Stimulated activated CD8-positive, alpha-beta memory T cell treated with anti-CD3 and anti-CD28 coated beads, Interleukin-2, amount 100 ng/mL, for 1 hour (primary cell): ENCODE data around the gene NEU3.

ENCODE experiments used
- DNase-seq, 2 donors: peaks; one replicate each; pipeline ENCODE4 v3.0.0-alpha.2; 2020; ENCODE audit warnings: low read depth in 2 of 2

The NEU3 gene

DNA sequence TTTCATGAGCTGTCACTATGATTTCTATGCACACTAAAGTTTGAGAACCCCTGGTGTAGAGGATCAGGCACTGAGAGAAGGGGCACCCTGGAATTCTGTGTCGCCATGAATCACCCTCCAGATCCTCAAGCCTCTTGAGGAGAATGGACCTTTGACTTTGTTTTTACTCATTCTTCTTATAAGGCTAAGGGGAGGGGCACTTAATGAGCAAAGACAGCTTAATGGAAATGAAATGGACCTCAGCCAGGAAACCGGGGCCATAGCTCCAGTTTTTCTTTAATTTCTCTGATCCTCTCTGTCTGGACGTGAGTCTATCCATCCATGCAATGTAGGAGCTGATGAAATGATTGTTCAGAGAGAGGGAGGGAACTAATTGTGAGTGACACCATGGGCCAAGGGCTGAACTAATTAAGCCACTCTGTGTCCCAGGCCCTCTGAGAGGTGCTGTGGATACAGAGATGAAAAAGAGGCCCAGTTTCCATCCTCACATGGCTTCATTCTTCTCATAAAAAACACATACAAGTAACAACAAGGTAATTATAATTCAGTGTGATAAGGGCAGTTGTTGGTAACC, 75.1 kb downstream of the NEU3 start:
- no peak for DNase-seq

DNA sequence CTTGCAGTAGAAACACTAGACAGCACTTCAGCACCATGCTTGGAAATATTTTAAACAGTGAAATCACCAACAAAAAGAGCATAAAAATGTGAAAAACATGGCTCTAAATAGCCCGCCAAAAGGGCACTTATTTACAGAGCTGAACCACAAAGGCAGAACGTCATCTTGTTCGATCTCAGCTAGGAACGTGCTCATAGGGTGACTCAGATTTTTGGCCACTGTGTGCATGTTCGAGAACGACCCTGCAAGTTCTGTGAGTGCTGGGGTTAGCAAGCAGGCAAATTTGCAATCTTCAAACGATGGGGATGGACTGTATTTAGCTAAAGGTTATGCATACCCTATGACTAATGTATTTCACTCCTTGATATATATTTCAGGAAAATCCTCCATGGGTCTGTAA, 77.3 kb downstream of the NEU3 start:
- DNase-seq, result no peak
